Nephron (organoid): ENCODE data around the gene ESYT2.

Experiments used
- H3K27ac Mint-ChIP-seq, 3 experiments: 2 replicates each; pipeline ENCODE4 v1.8.0; 2020; ENCODE audit warnings: mixed read lengths in 3 of 3, mild to moderate bottlenecking in 2 of 3, moderate library complexity in 1 of 3
- H3K27me3 Mint-ChIP-seq: 2 replicates; pipeline ENCODE4 v1.8.0; 2021; ENCODE audit warnings: low read depth, mild to moderate bottlenecking, moderate library complexity, mixed read lengths
- H3K36me3 Mint-ChIP-seq: 2 replicates; pipeline ENCODE4 v1.8.0; 2020; ENCODE audit warnings: low read depth, mixed read lengths
- H3K4me1 Mint-ChIP-seq: 2 replicates; pipeline ENCODE4 v1.8.0; 2020; ENCODE audit warnings: mixed read lengths
- H3K4me3 Mint-ChIP-seq, 3 experiments: 2 replicates each; pipeline ENCODE4 v1.8.0; 2020; ENCODE audit warnings: mild to moderate bottlenecking in 3 of 3, mixed read lengths in 3 of 3, moderate library complexity in 2 of 3
- H3K9me3 Mint-ChIP-seq: 2 replicates; pipeline ENCODE4 v1.8.0; 2020; ENCODE audit warnings: mixed read lengths
- TF ChIP-seq, protein P1 (sequence below), 3 experiments: fragments of 200-600 bp; sonication (generic); IDR thresholded peaks; one replicate each; pipeline ENCODE4 v1.5.0; 2021; ENCODE audit warnings: antibody characterized with exemption in 3 of 3; ENCODE audit not compliant: unreplicated experiment in 3 of 3

ESYT2 gene

DNA sequence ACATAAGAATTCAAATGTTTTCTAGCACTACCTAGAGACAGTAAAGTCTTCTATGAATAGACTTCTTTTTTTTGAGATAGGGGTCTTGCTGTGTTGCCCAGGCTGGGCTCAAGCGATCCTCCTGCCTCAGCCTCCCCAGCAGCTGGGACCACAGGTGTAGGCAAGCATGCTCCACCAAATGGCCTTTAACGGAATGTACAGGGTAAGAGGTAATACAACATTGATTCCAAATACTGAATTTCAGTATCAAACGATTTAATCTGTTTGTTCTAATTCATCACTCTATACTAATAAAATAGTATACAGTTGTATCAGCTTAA, 68.9 kb downstream of the ESYT2 start:
- Mint-ChIP-seq H3K36me3 (peaks cover 66% of the 10 kb centered on the region), H3K4me1 (no peaks in the 10 kb centered on the region), H3K27ac (no peak overlapping the region), H3K4me3 (no peak overlapping the region), H3K9me3 (no peaks in the 10 kb centered on the region), H3K27me3 (no peaks in the 10 kb centered on the region)
- TF ChIP-seq, protein P1, sequence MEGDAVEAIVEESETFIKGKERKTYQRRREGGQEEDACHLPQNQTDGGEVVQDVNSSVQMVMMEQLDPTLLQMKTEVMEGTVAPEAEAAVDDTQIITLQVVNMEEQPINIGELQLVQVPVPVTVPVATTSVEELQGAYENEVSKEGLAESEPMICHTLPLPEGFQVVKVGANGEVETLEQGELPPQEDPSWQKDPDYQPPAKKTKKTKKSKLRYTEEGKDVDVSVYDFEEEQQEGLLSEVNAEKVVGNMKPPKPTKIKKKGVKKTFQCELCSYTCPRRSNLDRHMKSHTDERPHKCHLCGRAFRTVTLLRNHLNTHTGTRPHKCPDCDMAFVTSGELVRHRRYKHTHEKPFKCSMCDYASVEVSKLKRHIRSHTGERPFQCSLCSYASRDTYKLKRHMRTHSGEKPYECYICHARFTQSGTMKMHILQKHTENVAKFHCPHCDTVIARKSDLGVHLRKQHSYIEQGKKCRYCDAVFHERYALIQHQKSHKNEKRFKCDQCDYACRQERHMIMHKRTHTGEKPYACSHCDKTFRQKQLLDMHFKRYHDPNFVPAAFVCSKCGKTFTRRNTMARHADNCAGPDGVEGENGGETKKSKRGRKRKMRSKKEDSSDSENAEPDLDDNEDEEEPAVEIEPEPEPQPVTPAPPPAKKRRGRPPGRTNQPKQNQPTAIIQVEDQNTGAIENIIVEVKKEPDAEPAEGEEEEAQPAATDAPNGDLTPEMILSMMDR (IDR thresholded peaks at IDR 0.05; ENCODE audit: unreplicated experiment in 3 of 3): no peak

DNA sequence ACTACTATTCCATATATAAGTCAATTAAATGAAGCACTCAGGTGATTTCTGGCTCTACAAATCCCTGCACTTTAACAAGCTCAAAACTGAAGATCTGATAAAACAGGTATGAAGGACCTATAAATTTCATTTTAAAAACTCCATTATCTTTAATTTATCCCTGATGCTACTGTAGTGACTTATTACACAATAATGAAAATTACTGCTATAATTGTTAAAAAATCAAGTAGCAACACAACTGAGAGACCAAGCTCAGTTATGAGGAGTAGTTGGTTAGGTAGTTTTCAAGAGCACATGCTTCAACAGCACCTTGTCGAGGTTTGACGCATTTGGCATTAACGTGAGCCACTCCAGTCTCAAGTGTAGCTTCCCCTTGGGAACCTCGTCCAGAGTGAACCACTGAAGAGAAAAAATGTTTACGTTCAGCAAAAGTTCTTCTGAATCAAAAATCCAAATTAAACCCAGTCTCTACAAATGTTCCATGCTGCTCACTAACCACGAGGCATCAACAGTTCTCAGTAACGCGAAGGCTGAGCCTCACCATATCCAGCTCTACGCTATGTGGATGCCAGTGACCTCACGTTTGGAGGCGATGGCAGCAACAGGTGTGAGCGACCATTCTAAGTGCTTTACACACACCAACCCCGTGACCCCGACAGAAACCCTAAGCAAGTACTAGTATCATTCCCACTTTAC, 69.4 kb downstream of the ESYT2 start:
- H3K36me3 Mint-ChIP-seq: peaks cover 66% of the 10 kb centered on the region
- no peak overlapping the region for H3K27ac Mint-ChIP-seq
- TF ChIP-seq, protein P1 (IDR thresholded peaks at IDR 0.05; ENCODE audit: unreplicated experiment in 3 of 3): no peak
- H3K27me3 Mint-ChIP-seq: no peaks in the 10 kb centered on the region
- H3K4me3 Mint-ChIP-seq: no peak overlapping the region
- no peaks in the 10 kb centered on the region for H3K4me1 Mint-ChIP-seq
- no peaks in the 10 kb centered on the region for H3K9me3 Mint-ChIP-seq

GRCh38 chr7:158759245-158759614, 70.1 kb downstream of the ESYT2 start:
- H3K27me3 Mint-ChIP-seq: no peaks in the 10 kb centered on the region
- H3K4me3 Mint-ChIP-seq: no peak overlapping the region
- no peaks in the 10 kb centered on the region for H3K4me1 Mint-ChIP-seq
- H3K36me3 Mint-ChIP-seq: peaks cover 59% of the 10 kb centered on the region
- no peak overlapping the region for H3K27ac Mint-ChIP-seq
- H3K9me3 Mint-ChIP-seq: no peaks in the 10 kb centered on the region
- TF ChIP-seq, protein P1 (IDR thresholded peaks at IDR 0.05; ENCODE audit: unreplicated experiment in 3 of 3): no peak

DNA sequence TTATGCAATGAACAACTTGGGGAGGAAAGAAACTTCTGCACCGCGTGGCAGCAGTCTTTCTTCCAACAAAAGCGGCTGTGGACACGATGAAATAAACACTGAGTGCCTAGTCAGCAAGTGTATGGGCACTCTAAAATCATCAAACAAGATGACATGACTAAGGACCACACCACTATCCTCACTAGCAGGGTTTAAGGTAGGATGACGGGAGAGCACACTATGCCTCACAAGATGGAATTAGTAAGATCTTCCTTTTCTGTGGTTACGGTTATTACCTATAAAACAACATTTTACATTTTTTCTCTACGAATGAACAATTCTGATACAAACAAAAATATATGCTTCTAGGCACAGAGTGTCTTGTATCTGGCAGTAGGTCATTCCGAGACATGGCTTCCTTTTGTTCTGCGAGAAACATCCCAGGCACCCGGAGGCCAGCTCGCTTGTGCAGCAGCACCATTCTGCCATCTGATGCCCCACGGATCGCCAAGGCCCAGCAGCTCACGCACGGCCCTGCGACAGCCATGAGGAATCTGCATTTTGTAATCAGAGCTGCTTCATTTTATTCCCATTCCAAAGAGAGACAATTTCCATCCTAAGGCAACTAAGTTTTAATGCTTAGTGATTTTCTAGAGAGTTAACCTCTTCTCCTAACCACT, 70.6 kb downstream of the ESYT2 start:
- no peaks in the 10 kb centered on the region for H3K9me3 Mint-ChIP-seq
- H3K36me3 Mint-ChIP-seq: peaks cover 56% of the 10 kb centered on the region
- no peaks in the 10 kb centered on the region for H3K27me3 Mint-ChIP-seq
- H3K4me3 Mint-ChIP-seq: no peak overlapping the region
- H3K4me1 Mint-ChIP-seq: no peaks in the 10 kb centered on the region
- H3K27ac Mint-ChIP-seq: no peak overlapping the region
- TF ChIP-seq, protein P1 (IDR thresholded peaks at IDR 0.05; ENCODE audit: unreplicated experiment in 3 of 3): no peak

GRCh38 chr7:158757404-158757989, 71.8 kb downstream of the ESYT2 start:
- Mint-ChIP-seq H3K36me3 (peaks cover 55% of the 10 kb centered on the region), H3K9me3 (no peaks in the 10 kb centered on the region), H3K4me1 (no peaks in the 10 kb centered on the region), H3K4me3 (no peak overlapping the region), H3K27ac (no peak overlapping the region), H3K27me3 (no peaks in the 10 kb centered on the region)
- TF ChIP-seq, protein P1 (IDR thresholded peaks at IDR 0.05; ENCODE audit: unreplicated experiment in 3 of 3): no peak
